HG03060 (cell line): ENCODE measurements around the gene LMO4.

ENCODE experiments used
- ATAC-seq: cut with Tn5 transposase; IDR thresholded peaks from one replicate; pipeline ENCODE4 v1.9.1; 2021; ENCODE audit warnings: low read depth, moderate number of reproducible peaks; ENCODE audit not compliant: unreplicated experiment

The LMO4 gene, protein sequence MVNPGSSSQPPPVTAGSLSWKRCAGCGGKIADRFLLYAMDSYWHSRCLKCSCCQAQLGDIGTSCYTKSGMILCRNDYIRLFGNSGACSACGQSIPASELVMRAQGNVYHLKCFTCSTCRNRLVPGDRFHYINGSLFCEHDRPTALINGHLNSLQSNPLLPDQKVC

DNA sequence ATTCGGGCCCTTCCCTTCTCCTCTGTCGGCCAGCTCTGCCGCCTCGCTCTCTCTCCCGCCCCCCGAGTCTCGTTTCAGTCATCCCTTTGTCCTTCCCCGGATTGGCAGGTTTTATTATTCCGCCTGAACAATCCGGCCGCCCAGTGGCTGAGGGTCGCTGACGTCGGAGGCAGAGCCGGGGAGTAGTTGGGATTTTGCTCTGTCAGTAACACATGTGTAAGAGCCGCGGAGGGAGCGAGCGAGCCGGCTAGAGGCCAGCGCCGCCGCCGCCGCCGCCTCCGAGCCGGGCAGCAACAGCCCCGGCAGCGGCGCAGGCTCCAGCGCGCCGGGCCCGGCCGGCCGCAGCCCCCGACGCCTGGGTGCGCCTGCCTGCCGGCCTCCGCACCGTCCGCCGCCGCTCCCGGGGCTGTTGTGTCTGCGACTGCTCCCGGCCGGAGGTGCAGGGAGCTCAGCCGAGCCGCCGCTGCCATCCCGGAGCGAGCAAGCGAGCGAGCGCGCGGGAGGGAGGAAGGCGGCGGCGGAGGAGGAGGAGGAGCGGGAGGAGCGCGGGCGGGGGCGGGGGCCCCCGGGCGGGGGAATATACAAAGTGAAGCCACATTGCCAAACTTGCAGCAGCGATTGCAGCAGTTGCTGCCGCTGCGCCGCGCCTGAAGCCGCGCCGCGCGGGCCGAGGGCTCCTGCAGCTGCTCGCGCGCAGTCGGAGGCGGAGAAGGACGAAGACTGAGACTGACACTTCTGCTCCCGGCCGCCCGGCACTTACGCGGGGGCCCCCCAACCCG, at the start of gene LMO4:
Gene LMO4, plus strand, starts transcription at position 609 of the 779 bp plus-strand sequence. CDS start 3,136 bp downstream, outside the sequence.
- ATAC-seq = peak; percentile 90

DNA sequence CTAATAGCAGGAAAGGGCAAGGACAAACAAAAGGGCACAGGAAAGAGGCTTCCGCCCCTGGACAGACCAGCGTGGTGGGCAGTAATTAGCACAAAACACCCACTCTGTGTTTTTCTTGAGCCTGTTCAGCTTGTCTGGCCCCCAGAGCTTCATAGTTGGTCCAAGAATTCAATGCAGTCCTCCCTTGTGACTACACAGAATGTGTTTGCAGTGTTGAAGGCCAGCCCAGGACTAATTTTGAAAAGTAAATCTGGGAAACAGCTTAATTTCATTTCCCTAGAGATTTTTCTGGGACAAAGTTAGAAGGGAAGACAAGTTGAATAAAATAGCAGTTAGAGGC, 49.2 kb upstream of the LMO4 start:
- ATAC-seq = no peak

DNA sequence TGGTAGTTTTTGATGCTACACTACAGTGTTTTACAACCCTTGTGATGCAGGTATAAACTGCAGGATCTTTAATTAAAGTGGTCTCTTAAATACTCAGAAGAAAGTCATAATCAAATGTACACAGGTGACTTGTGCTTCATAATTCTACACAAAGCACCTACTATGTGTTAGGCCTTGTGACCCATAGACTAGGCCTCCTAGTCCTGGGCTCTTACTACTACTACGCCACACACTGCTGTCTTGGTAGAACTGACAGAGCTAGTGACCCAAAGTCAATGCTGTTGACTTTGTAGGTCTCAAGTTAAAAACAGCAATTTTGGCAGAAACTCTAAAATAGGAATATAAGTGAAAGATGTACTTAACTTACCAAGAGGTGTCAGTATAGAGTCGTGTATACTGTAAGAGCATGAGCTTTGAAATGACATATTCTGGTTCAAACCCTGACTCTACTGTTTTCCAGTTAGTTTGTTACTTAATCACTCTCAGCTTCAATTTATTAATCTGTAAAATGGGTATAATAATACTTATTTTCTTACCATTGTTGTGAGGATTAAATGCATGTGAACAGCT, 48.6 kb upstream of the LMO4 start:
- no peak for ATAC-seq

DNA sequence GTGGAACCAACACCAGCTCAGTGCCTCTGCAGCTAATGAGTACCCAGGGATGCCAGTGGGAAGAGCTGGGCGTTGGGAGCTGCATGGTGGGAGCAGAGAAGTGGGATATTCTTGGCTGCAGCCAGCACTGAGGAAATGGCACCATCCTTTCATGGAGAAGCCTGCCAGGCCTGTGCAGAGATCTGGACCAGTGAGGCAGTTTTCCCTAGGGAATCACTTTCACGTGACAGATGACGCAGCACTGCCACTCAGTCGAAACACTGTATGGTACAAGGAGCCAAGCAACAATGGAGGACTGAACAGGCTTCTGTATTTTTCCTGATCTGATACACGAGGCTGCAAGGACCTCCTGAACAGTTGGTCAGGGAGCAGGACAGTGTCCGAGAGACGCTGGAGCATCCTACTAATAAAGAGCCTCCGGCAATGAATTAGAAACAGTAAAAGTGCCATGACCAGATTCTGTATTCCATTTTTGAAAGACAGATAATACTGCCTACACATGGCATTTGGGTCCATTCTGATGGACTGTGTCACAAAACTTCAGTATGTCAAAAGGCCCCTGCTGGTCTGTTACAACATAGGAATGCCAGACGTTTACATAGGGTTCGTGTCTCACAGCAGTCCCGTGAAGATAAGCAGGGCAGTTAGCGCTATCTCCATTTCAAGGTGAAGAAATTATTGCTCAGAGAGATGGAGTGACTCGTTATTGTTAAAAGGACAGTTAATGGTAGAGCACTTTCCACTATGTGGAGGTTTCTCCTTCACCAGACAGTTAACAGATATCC, 44.0 kb upstream of the LMO4 start:
- ATAC-seq = no peak

DNA sequence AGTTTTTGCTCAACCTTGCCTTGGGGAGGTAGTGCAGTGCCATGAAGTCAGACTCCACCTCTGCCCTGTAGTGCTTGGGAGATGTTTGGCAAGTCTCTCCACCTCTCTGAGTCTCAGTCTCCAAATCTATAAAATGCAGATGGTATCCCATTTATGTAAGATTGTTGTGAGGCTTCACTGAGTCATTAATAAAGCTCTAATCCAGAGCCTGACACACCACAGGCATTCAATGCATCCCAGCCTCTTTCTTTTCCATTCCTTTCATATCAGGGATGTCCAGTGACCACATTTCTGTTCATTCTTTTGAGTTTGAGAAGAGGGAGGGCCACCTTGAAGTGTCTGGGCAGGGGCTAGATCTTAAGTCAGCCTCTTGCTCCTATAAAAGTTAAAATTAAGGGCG, 37.6 kb upstream of the LMO4 start:
- no peak for ATAC-seq

DNA sequence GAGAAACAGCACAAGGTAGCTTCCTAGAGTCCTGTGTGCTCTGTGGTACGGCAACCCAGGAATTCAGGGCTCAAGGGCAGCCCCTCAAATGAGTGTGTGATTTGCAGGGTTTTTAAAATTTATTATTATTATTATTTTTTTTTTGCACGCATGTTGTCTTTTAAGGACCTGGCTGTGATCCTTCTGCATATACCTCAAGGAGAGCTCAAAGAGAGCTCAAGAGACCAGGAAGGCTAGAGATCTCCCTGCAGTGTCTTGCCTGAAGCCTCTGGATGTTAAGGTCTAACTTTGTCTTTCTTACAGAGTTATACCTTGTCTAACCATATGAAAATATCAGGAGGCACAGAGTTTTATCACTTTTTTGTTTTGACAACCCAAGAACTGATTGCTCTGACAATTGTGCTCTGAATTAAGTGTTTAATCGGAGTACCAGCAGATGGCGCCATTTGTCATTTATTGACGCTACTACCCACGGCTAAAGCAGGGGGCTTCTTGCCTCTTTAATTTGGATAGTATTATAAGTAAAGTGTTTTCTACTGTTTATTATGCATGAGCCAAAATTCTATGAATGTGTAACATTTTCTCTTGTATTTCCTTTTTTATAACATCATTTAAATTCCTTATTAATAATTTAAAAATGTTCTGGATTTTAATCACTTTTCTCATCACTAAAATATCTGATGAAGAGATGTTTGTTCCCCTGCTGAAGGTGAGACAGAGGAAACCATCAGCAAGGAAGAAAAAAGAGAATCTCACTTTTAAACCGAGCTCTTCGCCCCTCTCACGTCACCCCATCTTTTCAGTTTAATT, 35.8 kb upstream of the LMO4 start:
- ATAC-seq = no peak

DNA sequence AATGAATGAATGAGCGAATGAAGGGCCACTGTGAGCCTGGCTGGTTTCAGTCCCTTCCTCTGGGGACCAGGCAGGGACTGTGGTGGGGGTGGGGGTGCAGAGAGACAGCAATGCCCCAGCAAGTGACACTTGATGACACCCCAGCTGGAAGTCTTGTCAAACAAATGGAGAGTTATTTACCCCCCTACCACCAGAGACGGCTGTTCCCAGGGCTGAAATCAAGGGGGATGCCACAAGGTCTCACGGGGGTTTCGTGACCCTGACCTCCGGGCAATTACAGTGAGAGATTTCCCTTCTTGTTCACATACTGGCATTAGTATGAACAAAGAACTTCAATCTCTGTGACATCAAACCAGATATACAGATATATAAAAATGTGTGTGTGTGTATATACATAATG, 34.0 kb upstream of the LMO4 start:
- ATAC-seq = no peak

DNA sequence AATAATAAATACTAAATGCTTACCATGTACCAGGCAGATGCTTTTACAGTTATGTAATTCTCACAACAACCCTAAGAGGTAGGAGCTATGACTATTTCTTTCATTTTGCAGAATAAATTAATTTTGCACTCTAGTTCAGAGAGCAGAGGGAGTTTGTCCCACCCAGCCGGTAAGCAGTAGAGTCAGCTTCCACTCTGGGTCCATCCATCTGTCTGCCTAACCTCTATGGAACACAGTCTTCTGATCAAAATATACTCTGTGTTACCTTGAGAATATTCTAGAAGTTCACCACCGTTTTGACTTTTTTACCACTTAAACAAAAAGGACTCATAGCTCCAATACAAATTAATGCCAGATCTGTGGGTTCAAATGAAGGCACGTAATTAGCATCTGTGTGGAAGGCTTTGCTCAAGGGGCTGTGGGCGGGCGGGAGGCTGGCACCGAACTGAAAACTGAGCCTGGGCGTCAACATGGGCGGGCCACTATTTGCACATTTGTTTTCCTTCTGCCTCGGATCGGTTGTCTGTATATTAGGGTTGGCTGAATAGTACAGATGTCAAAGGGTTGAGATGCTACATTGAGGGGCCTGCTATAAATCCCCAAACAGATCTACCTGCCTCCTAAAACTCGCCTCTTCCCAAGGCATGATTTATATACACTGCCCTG, 33.1 kb upstream of the LMO4 start:
- ATAC-seq = no peak

DNA sequence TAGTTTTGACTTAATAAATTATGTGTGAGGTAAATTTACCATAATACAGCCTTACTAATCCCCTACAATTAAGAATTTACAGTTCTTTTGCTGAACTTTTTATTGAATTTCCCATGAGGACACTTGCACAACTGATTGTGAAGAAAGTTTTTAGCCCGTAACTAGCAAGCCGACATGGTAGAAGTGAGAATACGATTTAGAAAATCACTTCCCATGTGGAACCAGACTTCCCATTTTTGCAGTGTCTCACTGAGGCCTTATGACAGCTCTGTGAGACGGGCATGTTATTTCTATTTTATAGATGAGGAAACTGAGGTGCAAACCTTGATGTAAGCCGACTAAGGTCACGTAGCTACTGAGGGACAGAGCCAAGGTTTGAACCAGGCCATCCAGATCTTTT, 32.5 kb upstream of the LMO4 start:
- ATAC-seq = no peak

DNA sequence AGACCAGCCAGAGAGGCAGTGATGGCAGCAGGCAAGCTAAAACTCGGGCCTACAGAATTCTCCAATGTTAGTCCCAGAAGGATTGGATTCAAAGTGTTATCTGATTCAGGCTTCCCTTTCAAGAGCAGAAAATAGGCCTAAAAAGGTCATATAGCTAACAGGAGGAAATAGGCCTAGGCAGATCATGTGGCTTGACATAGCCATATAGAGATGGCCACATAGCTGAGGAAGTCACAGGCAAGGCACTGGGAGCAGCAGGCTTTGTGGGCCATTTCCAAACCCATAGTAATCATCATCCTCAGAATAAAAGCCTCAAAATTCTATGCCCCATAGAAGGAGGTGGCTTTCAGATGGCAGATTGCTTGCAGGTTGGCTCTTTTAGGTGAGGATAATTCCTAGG, 29.0 kb upstream of the LMO4 start:
- no peak for ATAC-seq

DNA sequence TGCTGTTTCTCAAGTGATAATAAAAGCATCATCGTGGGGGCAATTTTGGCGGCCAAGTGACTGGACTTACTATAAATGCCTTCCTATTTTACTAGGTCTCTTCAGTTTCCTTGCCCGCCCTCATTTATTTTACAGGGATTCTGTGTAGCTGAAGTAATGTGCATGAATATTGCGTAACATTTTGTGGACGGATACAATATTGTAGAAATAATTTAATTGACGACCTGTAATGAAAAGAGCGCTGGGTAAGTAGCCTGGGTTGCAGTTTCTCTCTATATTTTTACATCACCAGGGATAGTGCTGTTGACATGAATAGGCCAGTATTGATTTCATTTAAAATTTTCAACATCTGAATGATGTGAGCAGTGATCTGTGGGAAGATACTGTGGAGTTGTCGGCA, 28.1 kb upstream of the LMO4 start:
- ATAC-seq = no peak

DNA sequence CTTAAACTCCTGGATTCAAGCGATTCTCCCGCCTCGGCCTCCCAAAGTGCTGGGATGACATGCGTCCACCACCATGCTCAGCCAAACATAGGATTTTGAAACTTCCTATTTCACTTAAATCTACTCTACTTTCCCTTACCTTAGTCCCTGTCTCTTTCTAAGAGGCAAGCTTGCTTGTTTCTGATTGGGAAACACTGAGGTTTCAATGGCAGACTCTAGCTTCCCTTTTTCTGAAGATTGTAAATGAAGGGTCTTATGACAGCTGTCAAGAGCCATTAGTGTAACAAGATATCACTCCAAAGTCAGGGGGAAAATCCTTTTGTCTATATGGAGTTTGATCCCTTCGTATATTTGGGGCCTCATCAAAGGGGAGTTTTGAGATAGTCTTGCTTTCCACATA, 23.5 kb upstream of the LMO4 start:
- no peak for ATAC-seq

DNA sequence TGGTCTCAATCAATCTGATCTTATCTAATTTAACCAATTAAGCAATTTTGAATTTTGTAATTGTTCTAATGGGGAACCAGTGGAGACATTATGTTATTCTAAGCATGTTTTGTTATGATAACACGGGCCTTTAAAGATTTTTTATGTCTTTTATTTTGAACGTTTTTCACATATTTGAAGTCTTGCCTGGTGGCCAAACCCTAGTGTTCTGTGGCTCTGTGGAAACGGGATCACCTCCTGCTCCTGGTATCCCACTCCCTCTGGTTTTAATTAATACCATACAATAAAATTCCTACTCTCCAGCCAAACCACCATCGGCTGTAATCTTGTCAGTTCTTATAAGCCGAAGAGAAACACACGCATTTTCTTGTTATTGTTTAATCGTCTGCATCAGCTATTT, 22.9 kb upstream of the LMO4 start:
- no peak for ATAC-seq

DNA sequence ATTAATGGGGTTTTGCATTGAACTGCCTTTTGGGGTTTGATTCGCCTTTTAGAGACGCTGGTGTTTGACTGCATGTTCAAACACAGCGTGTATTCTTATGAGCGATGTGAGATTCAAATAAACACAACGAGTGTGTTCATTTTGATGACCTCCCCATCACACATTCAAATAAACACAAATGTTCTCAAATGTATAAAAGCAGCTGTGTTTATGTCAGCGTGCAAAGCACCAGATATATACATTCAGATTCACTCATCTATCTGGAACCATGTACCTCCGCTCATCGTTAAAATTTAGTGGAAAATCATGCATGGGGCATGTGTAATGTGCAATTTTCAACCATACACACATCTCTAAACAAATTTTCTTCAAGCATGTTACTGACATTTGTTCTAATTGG, 21.4 kb upstream of the LMO4 start:
- no peak for ATAC-seq

DNA sequence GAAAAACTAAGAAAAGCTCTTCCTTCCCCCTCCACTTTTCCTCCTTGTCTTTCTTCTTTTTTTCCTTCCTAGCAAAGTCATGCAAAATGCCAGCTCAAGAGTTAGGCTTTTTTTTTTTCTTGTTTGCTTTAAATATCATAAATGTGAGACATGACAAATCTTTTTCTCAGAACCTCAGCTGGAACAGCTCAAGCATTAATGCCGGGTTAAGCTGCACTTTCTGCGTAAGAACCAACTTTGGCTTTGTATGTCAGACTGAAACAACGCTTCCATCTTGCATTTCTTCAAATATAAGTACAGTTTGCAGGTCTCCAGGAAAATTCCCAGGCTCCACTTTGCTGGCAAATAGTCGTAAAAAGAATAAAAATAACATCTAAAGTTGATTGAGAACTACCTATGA, 20.7 kb upstream of the LMO4 start:
- no peak for ATAC-seq

DNA sequence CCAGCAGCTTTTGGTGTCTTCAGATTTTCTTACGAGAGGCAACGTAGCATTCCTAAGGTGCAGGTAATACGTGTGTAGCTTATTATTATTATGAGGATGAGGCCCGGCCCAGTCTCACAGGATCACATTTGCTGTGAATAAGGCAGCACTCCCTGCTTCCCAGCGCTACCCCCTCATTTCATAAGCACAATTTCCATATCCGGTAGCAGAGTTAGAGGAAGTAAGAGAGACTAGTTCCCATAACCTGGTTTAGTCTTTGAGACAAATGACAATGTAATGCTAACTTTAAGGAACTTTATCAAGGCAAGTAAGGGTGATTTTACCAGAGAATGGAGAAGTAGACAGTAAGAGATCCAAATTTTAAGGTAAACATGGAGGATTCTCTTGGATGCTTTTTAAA, 14.6 kb upstream of the LMO4 start:
- ATAC-seq = no peak

DNA sequence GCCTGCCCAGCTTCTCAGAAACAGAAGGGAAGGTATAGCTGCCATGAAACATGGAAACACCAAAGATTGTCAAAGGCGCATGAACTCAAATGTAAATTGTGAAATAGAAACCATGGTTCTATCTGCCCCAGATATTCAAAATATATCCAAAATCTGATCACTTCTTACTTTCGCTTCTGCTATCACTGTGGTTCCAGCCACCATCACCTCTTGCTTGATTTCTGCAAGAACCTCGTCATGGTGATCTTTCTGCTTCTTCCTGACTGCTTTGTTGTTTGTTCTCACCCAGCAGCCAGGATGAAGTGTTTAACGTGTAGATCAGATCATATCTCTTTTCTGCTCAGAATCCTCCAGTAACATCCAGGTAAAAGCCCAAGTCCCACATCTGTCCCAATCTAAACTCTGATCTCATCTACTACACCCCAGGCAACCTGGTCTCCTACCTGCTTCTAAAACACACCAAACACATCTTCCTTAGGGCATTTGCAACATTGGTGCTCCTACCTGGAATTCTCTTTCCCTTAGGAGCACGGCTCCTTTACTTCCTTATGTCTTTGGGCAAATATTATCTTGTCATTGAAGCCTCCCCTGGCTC, 10.5 kb upstream of the LMO4 start:
- ATAC-seq = peak; percentile 50

DNA sequence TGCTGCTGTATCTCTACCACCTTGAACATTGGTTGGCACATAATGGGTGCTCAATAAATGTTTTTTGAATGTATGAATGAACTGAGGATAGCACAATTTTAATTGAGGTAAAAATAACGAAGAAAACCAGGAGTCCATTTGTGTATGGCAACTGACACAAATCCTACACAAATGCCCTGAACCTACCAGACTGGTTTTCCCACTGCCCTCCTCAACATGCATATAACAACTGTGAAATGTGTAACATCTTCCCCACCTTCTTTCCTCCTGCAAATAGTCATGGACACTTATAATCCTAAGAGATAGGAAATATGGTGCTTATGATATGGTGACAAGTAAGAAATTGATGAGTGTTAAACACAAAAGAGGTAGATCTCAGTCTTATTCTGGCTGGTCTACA, 9.9 kb upstream of the LMO4 start:
- ATAC-seq = no peak

DNA sequence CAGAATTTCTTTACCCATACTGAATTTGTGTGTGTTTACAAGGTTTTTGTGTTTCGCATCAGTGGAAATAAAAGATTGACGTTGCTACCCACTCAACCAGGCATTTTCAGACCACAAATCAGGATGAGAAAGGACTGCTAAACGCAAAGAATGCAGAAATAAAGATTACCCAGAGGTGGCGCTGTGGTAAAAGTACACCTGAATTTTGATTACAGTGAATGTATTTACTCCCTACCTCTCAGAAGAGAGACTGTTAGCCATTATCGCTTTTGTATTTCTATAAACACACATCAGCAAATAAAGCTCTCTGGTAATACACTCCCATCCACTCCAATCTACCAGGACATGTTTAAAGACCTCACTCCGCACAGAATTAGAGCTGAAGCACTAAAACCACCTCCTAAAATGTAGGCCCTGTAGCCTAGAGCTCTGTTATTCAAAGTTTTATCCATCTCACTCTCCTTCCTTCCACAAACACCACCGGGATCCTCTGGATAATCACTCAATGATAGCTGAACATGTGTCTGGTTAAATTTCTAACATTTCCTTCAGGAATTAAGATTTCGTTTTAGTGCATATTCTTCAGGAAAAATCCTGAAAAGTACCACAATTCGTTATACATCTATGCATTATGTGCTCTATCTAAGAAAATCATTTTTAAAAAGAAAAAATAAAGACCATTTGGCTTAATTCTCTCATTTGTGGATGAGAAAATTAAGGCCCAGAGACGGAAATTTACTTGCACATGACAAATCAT, 2.5 kb upstream of the LMO4 start:
- no peak for ATAC-seq
